ENCODE measurements around the gene RPA1.
"Not testable (repeated sequence)": the region's sequence is repeated elsewhere in the genome, so short reads cannot be mapped to it uniquely, and the experiment has no call there.

Gene RPA1

DNA sequence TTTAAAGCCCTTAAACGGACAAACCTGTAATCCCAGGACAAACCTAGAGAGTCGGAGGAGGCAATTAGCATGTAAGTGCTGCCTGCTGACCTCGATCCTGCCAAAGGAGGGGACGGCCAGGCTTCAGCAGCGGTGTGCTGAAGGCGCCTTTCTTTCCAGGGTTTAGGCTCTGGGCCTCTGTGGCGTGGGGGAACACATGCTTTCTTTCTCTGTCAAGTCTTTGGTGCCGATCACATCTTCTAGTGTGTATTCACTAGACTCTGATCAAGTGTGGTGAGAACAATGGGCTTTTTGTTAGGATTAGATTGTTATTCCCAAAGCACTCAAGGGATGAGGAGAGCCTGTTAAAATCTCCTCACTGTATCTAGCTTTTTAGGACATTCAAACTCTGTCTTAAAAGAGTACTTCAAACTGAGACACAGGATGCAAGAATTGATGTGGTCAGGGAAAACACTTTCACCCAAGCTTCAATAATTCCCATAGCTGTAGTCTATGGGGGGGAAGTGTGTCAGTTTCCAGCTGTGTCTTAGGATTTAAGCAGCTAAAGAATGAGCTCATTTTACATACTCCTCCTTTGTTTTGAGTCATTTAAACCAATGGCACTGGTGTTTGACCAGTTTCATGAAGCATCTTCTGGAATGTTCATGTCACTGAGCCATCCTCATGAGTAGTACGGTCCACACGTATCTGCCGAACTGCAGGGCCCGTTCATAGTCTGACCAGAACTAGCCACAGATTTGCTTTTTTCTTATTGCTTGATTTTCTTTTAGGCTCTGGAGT is 51.2 kb downstream of the RPA1 start:
- DNase-seq: no peak

DNA sequence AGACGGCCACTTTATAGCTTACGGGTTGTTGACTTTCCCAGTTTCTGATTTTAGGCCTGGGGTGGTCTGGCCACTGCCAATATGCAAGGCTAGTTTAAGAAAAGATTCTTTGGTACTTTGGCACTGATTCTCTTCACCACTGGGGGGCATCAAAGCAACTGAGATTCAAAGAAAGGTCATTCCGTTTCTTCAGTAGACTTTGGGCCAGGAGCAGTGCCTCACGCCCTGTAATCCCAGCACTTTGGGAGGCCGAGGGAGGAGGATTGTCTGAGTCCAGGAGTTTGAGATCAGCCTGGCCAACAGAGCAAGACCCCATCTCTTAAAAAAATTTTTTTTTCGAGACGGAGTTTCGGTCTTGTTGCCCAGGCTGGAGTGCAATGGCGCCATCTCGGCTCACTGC is 53.0 kb downstream of the RPA1 start:
- no peak for DNase-seq

DNA sequence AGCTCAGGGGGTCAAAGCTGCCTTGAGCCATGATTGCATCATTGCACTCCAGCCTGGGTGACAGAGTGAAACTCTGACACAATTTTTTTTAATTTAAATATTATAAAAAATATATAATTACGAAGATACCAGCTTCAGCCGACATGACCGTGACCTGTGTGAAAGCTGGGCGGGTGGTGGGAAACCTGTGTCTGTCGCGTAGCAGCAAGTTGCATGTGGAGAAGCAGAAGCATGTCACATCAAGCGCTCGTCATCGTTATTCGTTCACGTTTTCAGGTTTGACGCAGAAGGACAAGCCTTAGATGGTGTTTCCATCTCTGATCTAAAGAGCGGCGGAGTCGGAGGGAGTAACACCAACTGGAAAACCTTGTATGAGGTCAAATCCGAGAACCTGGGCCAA is 53.7 kb downstream of the RPA1 start:
- DNase-seq: no peak

DNA sequence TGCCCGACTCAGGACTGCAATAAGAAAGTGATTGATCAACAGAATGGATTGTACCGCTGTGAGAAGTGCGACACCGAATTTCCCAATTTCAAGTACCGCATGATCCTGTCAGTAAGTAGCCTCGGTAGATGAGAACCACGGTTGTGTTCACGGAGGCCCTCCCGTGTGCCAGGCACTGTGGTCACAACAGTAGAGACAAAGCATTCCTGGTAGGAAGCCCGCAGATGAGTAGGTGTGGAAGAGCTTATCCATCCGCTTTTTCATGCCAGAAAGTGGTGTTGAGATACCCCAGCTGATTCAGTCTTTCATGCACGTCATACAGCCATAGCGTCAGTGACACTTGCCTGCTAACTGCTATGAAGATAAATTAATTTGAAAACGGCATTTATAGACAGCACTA is 58.9 kb downstream of the RPA1 start:
- DNase-seq: no peak

DNA sequence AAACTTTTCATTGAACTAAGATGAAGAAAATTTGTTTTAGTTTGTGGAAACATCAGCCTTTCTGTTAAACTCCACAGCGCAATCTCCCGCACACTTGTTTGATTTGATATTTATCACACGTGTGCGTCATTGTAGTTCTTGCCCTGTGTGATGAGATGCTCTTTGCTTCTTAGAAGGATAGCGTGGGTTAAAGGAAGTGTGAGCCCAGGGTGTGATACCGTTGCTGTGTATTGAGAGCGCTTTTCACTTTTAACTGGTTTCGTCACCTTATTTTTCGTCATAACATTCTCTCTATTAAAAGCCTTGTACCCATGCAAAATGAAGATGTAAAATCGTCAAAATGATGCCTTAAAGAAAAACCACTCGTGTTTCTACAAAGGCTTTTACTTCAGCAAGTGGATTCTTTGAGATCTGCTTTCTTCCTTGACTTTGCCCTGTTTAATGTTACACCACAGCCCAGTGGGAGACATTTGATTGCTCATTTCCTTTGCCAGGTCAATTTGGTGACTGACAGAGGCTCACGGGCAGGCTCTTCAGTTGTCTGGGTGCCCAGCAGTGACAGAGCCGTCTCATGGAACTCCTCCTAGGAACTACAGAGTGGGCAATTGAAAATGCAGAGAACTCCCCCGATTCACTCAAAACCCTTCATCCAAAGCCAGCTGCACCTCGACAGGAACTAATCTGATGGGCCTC is 61.1 kb downstream of the RPA1 start:
- no peak for DNase-seq

DNA sequence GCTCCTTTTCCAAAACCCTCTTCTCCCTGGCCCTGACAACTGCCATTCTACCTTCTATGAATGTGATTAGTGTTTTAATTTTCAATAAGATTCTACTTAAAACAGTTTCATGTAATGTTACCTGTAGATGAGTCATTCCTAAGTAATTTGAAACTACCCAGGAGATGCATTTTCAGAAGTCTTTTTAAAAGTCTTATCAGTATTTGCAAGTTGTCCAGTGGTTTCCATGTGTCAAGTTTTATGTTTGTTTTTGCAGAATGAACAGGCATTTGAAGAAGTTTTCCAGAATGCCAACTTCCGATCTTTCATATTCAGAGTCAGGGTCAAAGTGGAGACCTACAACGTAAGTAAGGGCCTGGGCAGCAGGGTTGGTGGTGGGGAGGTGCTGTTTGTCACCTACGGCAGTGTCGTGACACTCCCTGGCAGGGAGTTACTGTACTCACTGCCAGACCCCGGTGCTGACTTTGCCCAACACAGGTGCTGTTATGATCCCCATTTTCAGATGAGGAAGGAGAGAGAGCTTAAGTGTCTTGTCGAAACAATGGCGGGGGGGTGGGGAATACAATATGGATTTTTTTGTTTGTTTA is 65.0 kb downstream of the RPA1 start:
- no peak for DNase-seq

DNA sequence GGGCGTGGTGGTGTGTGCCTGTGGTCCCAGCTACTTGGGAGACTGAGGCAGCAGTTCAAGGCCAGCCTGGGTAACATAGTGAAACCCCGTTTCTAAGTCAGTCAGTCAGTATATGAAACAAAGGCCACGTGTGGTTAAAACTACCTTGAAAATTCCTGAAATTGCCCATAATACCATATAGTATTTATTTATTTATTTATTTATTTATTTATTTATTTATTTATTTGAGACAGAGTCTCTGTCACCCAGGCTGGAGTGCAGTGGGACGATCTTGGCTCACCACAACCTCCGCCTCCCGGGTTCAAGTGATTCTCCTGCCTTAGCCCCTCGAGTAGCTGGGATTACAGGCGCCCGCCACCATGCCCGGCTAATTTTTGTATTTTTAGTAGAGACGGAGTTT is 65.7 kb downstream of the RPA1 start:
- not testable (repeated sequence) for DNase-seq

DNA sequence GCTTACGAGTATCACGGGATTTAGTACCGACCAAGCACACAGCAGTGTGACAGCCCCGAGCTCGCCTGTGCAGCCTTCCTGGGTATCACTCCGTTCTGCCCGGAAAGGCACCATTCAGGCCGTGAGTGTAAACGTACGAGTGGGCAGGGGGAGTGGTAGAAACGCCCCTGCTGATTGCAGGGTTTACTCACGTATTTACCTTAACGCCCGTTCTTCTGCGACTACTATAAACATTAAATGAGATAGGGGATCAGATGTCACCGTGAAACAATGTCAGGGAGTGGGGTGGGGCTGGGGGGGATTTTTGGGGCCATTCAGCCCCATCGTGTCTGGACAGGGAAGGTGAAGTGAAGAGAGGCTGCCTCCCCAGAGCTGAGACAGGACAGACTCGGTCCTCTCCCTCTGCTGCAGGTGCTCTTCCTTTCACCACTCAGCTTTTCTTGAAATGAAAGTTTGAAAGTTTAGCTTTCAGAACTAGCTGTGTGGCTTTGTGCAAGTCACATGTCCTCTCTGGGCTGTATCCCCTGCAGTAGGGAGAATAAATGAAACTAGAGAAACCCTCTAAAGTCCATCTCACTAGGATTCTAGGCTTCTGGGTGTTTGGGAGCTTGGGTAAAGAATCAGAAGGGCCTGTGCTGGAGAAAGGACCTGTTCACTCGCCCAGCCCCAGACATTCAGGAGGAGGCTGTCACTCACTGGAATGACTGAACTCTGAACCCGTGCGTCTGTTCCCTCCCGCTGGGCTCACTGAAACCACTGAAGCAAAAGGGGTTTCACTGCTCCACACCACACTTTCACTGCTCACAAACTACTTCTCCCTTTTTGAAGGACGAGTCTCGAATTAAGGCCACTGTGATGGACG is 66.7 kb downstream of the RPA1 start:
- no peak for DNase-seq

DNA sequence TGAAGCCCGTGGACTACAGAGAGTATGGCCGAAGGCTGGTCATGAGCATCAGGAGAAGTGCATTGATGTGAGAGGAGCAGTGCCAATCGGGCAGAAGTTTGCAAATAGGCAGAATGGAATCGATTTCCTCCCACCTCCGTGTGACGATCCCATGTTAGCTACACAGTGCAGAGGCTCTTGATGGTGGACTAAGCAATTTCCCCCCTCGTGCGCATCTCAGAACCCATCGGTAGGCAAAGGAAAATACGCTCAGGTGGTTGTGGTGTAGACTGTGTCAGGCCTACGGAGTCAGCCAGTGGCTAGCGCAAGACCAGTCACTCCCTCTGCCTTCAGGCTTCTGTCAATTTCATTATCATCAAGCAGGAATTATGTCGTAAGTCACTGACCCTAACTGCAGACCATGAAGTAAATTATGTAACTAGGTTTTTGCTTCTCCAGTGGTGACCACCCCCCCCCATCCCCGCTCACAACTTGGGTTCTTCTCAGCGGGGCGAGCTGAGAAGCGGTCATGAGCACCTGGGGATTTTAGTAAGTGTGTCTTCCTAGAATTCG is 67.4 kb downstream of the RPA1 start:
- no peak for DNase-seq

DNA sequence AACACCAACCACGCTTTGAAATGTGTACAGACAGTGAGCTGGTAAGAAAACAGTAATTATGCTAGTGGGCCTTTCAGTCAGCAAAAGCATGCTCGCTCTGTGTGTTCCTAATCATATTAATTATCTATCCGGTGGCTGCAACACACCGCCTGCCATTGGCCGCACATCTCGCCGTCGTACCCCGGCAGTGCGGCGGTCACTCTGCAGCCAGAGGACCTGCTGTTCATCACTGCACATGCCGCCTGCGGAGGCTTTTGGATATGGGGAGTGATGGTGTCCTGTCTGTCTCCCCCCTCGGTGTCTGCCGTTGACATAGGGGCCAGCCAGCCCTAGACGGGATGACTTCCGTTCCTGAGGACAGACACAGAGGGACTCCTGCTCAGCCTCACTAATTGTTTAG is 68.5 kb downstream of the RPA1 start:
- DNase-seq: no peak

DNA sequence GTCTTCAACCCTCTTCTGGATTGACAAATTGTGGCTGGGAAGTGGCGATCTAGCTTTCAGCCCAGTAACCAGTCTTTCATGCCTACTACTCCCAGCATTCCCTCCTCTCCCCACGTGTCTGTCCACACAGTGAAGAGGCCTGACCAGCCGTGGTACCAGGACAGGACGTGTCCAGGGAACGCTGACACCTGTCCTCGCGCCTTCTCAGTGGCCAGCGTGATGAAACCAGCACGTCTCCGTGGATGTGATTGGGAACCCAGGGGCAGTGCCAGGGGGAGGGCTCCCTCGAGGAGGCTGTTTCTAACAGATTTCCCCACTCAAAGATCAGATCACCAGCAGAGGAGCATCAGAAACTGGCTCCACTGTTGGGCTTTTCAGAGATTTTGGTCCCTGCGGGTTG is 69.1 kb downstream of the RPA1 start:
- no peak for DNase-seq

DNA sequence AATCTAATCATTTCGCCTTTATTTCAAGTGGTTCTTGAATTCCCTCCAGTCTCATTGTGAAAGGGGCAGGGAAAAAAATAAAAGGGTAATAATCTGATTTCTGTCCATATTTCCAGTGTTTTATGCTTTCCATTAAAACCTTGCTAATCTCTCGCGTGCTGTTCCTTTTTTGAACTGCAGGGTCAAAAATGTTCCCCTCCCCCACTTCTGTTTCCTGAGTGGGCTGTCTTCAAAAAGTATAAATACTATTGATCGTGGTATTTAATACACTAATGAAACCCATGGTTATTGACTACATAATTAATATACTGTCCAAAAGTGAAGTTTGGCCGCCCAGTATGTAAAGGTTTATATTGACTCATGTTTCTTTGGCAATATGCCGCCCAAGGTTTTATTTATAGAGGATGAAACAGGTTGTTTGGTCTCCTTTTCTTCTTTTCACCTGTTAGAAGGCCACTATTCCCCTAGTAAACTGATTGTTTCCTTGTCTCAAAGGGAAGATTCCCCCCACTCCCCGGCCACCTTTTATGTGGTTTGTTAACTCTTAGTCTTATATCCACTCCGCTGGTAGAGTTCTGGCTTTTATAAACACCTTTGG is 69.7 kb downstream of the RPA1 start:
- no peak for DNase-seq

DNA sequence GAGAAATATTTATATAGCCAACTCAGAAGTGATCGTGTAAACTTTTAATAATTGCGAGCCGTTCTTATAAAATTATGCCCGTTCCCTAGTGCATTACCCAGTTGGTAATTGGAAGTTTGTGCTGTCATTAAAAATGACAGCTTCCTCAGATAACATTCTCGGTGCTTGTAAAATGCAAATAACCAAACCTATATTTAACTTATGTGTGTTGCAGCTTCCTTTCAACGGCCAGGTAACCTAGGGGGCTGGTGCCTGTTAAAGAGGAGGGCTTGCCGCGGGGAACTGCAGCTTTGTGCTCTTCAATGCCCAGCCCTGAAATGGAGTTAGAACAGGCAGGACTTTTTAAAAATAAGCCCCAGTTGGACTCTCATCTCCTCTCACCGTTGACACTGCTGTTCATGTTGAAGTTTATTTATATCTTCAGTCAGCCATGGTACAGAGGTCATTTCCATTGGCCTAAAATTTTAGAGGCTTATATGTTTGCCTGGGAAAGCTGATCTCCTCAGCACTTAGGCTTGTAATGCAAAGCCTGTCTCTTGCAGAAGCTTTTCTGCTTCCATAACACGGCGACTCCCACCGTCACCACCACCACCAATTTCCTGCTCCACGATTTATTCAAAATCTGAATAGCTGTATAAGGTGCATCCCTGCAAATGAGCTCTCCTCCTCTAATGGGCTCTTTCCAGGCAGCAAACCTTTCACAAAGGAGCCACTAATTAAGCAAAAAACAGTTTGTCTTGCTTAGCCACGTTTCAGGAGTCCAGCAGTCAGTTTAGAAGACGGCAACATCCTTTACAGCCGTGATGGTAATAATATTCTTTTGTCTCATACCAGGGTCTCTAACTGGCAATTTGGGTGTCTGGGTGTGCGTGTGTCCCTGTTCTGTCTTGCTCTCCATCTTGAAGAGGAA is 74.7 kb downstream of the RPA1 start:
- no peak for DNase-seq

DNA sequence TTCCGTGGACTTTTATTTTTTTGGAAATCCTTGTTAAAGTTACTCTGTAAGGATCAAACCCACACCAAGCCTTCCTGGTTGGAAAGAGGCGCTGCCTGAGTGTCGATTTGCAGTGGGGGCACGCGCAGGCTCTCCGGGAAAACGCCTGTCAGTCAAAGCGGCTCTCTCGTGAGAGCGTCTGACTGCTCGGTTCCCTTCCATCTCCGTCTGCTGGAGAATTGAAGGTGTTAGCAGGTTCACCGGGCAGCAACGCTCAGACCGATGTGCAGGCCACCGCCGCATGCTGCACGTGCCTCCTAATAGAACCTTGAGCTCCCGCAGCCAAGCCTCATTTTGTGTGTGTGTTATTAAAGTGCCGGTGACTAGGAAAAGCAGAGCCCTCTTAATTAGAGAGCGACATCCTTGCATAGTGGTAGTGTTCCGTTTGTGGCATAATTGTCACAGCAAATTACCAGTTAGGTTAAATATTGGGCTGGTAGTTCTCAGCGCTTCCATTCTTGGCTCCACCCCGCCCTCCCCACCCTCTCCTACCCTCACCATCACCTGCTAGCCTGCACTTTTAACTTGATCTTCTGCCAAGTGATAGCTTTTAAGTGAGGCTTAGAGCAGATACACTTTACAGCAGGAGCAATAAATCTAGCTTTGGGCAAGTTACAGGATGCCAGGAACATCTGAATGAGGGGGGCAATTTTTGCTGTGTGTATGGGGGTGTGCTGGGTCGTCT is 75.5 kb downstream of the RPA1 start:
- no peak for DNase-seq

DNA sequence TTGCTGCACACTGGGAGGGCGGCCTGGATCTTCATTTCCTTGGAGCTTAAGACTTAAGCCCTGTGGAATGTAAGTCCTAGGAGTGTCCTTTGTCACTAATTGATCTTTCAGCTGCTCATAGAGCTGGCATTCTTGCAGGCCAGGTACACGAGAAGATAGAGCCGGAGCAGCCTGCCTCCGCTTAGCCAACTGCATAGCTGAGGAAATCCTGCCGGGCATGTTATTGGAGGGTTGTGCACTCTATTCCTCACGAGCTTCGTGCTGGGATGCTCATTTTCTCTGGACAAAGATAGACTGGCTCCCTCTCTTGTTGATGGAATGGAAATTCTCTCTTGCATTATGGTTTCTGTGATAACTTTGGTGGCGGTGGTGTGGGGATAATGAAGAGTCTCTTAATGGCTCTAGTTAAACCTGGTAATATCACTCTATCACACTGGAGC is 76.9 kb downstream of the RPA1 start:
- DNase-seq: no peak

DNA sequence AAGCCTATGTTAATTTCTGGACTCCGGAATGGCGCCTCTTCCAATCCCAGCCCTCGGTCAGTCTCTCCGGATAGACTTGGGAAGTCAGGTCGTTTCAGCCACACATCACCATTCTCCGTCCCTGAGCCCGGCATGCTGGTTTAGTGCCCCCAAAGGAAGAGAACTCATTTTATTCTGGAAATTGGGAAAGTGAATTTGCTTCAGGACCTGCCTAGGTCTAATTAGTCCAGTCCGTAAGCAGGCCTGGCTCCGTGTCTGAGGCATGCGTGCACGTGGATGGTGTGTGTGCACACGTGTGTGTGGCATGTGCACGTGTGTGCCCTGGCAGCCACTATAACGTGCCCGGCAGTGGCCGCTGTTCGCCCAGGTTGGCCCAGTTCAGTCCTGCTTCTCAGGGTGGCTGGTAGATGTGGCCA is 77.4 kb downstream of the RPA1 start:
- DNase-seq: no peak

DNA sequence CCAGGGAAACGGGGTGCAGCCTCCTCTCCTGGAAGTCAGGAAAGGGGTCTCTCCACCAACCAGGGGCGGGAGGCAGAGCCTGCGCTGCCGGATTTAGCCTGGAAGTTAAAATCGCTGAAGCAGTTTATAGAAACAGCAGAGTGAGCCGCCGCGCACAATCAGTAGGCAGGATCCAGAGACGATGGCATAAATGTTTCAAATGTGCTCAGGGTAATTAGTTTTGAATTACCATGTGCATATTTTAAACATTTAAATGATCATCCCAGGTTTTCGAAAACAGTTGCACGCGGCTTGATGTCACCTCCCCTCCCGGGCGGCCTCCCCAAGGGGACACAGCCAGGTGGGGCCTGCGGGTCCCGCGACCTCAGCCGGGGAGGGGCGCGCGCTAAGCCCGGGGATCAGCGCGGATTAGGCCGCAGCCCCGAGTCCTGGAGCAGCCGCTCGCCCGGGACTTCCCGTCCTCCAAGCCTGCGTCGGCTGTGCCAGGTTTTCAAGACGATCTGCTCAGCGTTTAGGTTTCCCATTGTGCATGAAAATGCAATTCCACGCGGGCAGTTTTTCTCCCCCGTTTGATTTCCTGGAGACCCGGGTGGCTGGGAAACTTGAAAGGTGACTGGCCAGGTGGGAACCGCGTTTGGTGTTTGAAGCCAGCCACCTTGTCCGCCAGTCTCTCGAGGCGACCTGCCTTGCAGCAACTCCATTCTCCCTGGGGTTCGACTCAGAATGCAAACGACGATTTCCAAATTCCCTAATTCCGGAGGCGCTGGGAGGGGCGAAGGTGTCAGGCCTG is 78.3 kb downstream of the RPA1 start:
- DNase-seq: no peak

DNA sequence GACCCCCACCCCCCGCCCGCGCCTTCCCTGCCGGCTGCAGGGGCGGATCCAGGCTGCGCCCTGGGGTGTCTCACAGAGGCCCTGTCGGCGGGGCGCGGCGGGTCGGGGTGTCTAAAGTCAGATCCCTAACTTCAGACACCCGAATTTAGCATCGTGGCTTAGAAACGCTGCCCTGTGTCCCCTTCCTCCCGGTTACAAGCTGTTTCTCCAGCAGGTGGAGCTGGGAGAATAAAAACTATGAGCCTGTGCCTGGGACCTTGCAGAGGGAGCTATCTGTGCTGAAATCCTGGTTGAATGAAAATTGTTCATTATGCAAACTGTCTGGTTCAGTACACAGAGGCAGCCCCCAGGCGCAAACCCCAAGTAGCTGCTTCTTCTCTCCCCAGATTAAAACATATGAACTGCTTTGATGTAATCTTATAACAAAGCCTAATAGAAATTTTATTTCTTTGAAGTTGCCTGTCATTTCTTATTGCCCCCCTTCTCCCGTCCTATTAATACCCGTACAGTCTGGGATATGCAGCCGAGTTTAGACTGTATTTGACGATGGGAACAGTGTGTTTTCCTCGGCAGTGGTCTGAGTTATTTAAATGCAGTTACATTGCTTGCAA is 79.0 kb downstream of the RPA1 start:
- DNase-seq: peak; percentile 85

DNA sequence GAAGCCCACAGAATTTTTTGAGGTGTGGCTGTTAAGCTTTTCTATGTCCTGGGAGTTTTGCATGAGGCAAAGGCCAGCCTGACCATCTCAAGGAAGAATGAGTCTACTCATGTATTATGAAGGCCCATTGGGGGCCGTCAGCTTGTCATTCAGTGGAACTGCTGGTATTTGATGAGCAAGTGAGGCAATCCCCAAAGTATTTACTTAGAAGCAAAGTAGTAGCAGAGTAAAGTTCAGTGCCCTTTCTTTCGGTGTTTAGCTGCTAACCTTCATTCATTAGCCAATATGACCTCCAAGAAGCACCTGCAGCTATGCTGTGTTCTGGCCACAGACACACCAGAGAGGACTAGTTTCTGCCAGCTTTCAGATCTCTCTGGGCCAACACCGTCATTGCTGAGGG is 80.2 kb downstream of the RPA1 start:
- DNase-seq: no peak
